Hepatic stellate cell (primary cell): ENCODE measurements around the gene SHH.

ENCODE experiments used
- DNase-seq: peaks from one replicate; pipeline ENCODE4 v3.0.0; 2011; ENCODE audit warnings: low spot score

SHH gene

GRCh38 chr7:155792315-155792960 is 19.8 kb downstream of the SHH start:
- DNase-seq = no peak

GRCh38 chr7:155791836-155792235 is 20.4 kb downstream of the SHH start:
- DNase-seq = no peak

DNA sequence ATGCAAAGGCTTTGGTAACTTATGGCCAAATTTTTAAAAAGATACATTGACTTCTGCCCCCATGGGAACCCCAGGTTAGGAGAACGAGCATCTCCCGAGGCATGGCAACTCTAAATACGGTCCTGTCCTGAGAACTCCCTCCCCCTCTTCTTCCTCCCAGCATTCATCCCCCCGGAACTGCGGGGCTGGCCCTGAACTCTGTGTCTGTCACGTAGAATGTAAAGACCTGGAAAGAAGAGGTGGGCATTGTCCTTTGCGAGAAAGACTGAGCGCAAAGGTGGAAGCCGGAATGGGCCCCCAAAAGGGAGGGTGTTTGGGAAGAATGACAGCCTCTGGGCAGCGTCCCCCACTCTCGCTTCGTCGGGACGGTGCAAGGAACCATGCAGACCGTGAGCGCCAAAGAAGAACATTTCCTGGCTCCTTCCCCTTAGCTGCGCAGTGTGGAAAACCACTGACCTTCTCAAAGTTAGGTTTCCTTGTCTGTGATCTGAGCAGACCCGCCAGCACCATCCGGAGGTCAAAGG is 21.0 kb downstream of the SHH start:
- DNase-seq = no peak

- no peak for DNase-seq
Measured at GRCh38 chr7:155790666-155791065, 21.6 kb downstream of the SHH start.

DNA sequence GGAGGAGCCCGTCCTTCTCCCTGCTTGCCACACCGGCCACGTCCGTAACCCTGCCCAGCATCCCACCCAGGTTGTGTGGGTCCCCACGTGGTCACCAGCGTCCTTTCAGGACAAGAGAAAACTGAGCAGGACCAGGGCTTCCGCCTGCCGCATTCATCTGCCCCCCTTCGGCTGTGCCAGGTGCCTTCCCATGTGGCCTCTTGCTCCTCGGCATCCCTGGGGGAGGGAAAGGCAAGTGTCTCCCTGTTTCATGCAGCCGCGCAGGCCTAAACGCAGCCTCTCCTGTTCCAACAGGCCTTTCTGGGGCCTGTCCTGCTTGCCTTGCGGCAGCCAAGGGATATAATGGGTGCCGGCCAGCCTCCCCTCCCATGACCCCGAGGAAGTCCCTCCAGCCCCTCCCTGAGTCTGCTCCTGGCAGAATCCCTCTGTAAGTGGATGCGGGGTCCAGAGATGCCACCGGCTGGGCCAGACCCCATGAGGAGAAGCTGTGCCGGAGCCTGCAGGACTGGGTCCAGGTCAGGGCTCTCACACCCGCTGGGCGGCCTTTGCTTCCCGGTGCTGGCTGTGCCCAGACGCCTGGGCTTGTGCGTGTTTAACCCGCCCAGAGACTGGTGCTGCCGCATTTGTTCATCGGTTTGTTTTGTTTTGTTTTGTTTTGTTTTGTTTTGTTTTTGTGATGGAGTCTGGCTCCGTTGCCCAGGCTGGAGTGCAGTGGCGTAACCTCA is 23.1 kb downstream of the SHH start:
- no peak for DNase-seq

DNA sequence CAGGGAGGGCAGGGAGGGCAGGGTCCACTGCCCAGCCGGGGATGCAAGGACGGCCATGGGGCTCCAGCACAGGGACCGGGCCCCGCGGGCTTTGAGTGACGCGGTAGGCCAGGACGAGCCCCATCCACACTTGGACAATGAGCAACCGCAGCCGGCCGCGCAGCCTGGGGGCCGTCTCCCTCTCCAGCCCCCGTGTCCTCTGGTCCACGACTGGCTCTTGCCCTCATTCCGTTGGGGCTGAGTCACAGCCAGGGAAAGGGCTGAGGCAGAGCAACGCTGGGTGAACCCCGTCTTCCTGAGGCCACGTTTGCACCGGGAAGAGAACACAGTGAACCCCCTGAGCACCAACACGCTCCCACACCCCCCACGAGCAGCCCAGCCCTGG is 23.7 kb downstream of the SHH start:
- no peak for DNase-seq

DNA sequence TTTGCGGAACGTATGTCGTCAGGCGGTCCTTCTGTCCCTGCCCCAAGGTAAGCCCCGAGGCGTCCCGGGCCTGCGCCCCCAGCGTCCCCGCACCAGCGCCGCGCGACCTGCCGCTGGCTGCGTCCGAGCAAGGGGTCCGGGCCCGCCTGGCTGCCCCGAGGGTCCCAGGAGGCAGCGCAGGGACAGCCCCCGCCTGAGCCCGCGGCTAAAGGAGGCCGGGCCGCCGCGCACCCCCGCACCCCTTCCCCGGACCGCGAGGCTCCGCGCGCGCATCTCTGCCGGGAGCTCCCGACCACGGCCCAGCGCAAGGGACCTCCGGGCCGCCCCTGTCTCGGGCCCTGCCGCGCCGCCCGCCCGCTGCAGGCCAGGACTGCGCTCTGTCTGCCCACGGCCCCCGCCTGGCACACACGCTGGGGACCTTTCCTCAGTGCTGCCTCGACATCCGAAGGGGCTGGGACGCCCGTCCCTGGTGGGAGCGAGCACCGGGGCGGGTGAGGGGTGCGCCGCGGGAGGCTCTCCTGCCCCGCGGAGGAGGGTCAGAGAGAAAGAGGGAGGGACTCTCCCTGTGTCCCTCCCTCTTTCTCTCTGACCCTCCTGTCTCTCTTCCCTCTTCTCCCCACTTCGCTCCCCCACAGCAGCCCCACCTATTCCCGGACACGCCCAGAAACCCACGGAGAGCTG is 25.0 kb downstream of the SHH start:
- DNase-seq = no peak

GRCh38 chr7:155786491-155786890 is 25.8 kb downstream of the SHH start:
- no peak for DNase-seq

GRCh38 chr7:155785536-155785935 is 26.7 kb downstream of the SHH start:
- no peak for DNase-seq

DNA sequence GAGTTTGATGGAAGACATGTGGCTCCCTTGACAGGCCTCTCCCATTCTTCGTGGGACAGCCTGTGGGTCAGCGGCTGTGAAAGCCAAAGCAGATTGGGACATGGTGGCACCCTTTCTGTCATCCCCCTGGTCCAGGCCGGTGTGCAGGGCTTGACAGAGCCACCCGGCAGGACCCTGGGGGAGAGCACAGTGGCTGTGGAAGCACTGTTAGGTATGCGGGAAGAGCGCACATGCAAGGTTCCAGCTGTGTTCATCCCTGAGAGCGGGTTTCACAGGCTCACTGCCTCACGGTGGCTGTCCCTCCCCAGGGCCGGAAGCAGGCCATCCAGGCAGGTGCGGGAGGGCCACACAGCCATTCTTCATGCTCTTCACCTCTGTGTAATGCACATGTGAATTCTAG is 29.8 kb downstream of the SHH start:
- no peak for DNase-seq

DNA sequence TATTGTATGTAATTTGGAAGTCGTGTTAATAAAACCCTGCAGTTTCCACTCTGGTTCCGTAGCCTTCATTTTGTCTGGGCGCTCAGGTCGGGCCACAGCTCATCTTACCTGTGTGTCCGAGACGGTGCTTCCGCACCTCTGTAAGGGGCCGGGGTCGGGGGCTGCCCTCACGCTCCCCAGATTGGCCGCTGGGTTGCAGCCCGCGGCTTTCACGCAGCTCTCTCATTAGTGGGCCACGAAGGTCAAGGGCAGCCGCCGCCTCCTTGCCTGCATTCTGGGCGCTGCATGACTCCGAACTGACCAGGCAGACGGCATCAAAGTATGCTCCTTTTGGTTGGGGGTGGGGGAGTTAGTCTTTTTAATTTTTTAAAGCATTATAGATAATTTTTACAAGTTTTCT is 30.8 kb downstream of the SHH start:
- no peak for DNase-seq

GRCh38 chr7:155780884-155781283 is 31.4 kb downstream of the SHH start:
- DNase-seq = no peak

DNA sequence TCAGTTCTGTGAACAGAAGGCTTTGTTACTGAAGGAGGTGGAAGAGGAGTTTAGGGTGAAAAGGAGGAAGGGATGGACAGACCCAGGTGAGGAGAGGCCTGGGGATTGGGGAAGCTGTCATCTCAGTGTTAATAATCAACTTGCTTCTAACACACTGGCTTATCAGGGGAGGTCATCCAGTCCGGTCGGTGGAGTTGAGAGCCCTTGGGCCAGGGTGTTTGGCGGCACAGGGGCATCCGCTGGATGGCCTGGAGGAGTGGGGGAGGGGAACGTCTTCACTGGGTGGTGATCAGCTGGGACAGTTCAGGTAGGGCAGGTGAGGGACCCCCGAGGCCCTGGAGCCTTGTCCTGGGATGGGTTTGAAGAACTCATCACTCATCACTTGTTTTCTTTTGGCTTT is 33.9 kb downstream of the SHH start:
- no peak for DNase-seq

GRCh38 chr7:155776606-155777005 is 35.7 kb downstream of the SHH start:
- no peak for DNase-seq

DNA sequence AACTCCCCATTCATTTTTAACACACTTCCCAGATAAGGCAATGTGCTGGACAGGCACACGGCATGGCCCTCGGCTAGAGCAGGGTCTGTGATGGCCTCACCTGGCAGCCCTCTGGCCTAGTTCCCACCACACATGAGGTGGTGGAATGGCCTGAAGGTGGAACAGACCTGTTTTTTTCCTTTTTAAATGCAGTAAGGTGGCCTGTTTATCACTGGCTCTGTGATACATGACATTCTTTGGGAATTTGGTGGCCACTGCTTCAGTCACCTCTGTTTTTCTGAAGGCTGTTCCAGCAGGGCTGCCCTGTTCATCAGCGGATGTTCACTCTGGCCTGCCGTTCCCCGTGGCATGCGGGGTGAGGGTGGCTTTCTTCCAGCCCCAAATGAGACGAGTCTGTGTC is 36.6 kb downstream of the SHH start:
- DNase-seq = no peak

GRCh38 chr7:155774947-155775346 is 37.3 kb downstream of the SHH start:
- DNase-seq = no peak

GRCh38 chr7:155773531-155773930 is 38.7 kb downstream of the SHH start:
- no peak for DNase-seq

GRCh38 chr7:155770241-155770640 is 42.0 kb downstream of the SHH start:
- no peak for DNase-seq

GRCh38 chr7:155769701-155770100 is 42.6 kb downstream of the SHH start:
- DNase-seq = no peak

- DNase-seq = no peak
Measured at GRCh38 chr7:155766966-155767916, 45.0 kb downstream of the SHH start.

- DNase-seq = no peak
Measured at GRCh38 chr7:155766386-155766785, 45.9 kb downstream of the SHH start.

GRCh38 chr7:155765458-155765857 is 46.8 kb downstream of the SHH start:
- DNase-seq = no peak
